ENCODE data around the gene RPS16. TPM values are rescaled to one million over a fixed set of nuclear protein-coding genes. Genes with fewer than 3 reads are reported as not detected.

RPS16 gene
- total RNA-seq, 1 donor from 2014 or later = 1,962 TPM

DNA sequence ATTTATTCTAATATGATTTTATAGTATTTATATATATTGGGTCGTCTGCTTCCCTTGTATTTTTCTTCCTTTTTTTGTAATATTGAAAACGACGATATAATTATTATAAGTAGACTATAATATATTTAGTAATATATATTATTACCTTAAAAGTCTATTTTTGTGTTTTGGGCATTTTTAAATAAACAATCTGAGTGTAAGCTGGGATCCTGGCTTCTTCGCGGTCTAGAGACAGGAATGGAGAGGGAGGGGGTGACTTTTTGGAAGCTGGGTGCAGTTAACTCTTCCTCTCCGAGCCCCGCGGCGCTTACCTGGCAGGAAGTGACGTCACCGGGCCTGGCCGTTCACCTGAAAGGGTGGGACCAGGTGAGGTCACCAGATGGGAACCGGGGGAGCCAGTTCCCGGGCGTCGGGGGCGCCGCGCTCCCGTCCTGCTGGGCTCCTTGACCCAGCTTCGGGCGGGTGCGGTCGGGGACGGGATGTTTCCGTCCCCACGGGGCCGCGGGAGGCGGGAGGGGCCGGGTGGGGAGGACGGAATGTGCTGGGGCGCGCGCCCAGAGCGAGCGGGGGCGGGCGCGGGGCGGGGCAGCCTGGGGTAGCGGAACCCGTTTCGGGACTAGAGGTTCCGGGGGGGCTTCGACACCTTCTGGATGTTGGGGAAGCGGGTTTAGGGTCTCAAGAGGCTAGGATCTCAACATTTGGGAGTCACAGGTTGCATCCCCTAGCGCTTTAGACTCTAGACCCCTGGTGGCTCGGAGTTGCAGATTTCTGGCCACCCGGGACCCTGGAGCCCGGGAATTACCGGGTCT, 26.3 kb downstream of the RPS16 start:
- intact Hi-C loops (cut with micrococcal nuclease) = no loop called here

DNA sequence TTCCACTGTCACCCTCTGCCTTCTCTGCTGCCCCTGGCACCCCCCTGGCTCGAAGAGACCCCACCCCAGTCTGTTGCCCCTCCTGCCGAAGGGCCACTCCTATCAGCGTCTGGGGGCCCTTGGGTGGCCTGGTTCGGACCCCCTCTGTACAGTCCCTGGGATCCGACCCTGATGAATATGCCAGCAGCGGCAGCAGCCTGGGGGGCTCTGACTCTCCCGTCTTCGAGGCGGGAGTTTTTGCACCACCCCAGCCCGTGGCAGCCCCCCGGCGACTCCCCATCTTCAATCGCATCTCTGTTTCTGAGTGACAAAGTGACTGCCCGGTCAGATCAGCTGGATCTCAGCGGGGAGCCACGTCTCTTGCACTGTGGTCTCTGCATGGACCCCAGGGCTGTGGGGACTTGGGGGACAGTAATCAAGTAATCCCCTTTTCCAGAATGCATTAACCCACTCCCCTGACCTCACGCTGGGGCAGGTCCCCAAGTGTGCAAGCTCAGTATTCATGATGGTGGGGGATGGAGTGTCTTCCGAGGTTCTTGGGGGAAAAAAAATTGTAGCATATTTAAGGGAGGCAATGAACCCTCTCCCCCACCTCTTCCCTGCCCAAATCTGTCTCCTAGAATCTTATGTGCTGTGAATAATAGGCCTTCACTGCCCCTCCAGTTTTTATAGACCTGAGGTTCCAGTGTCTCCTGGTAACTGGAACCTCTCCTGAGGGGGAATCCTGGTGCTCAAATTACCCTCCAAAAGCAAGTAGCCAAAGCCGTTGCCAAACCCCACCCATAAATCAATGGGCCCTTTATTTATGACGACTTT, 27.1 kb downstream of the RPS16 start:
- intact Hi-C loops (cut with micrococcal nuclease) = no loop called here

DNA sequence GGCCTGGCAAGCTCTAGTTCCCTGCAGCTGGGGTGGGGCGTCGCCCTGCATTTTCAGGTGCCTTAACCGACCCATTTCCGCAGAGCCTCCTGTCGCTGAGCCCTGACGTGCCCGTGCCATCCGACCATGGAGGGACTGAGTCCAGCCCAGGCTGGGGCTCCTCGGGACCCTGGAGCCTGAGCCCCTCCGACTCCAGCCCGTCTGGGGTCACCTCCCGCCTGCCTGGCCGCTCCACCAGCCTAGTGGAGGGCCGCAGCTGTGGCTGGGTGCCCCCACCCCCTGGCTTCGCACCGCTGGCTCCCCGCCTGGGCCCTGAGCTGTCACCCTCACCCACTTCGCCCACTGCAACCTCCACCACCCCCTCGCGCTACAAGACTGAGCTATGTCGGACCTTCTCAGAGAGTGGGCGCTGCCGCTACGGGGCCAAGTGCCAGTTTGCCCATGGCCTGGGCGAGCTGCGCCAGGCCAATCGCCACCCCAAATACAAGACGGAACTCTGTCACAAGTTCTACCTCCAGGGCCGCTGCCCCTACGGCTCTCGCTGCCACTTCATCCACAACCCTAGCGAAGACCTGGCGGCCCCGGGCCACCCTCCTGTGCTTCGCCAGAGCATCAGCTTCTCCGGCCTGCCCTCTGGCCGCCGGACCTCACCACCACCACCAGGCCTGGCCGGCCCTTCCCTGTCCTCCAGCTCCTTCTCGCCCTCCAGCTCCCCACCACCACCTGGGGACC, 27.9 kb downstream of the RPS16 start:
- intact Hi-C loops (cut with micrococcal nuclease) = loop anchor here (1.0 kb wide), 1 partner anchor 67 kb away; no protein-coding TSS in a partner anchor

DNA sequence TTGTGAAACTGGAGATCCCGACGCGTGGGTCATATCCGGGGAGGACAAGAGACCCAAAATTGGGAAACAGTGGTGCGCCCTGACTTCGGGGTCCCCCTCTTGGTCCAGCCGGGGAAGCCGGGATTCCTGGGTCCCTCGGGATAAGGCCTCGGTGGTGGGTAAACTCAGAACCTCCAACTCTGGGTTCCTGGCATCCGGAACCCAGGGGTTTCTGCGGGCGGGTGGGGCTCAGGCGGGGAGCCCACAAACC, 28.4 kb downstream of the RPS16 start:
- intact Hi-C loops (cut with micrococcal nuclease) = loop anchor here (1.0 kb wide), 1 partner anchor 66 kb away; no protein-coding TSS in a partner anchor

DNA sequence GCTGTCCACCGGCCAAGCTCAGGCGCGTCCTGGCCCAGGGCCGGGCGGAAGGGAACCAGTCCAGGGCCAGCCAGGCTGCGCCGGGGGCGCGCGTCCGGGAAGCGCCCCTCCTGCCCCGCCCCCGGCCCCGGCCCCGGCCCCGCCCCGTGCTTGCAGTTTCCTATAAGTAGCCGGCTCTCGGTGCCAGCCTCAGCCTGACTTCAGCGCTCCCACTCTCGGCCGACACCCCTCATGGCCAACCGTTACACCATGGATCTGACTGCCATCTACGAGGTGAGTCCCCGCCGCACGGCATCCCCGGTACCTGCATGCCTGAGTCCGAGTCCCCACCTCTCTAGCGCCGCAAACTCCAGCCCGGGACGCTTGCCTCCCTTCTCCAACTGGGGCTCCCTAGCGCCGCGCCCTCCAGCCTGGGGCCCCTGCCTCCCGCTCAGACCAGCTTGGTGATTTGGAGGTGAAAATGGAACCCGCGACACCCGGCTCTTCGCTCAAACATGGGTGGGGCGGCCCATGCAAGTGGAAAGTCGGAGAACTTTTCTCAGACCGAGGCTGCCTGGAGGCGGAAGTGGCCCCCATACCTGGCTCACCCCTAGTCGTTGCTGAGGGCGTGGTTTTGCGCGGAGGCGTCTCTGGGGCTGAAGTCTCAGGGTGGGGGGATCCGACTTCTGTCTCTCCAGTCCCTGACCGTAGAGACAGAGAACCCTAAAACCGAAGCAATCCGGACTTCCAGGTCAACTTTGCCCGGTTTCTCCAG, 28.9 kb downstream of the RPS16 start, which contains the start of gene ZFP36:
Gene ZFP36 (plus strand): TSS at position 192 of the 754 bp plus-strand sequence. CDS start 58 bp downstream, at position 250.
- intact Hi-C loops (cut with micrococcal nuclease) = loop anchor here (1.0 kb wide), 1 partner anchor 66 kb away; no protein-coding TSS in a partner anchor

DNA sequence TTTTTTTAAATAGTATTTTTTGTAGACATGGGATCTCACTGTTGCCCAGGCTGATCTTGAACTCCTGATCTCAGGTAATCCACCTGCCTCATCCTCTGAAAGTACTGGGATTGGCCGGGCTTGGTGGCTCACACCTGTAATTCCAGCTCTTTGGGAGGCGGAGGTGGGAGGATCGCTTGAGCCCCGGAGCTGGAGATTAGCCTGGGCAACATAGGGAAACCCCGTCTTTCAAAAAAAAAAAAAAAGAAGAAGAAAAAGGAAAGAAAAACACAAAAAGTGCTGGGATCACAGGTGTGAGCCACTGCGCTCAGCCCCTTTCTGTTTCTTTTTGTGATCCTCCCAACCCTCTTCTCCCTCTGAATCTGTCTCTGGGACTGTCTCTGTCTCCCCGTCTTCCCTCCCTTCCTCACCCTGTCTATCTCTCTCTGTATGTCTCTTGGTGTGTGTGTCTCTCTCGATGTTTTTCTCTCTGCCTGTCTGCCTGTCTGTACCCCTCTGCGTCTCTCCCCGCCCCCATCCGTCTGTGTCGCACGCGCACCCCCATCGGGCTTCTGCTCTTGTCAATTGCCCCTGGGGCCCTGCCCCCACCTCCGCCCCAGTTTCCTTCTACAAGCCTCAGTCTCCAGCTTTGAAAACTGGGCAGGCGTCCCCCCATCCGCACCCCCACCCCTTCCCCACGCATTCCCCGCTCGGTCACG, 29.6 kb downstream of the RPS16 start:
- intact Hi-C loops (cut with micrococcal nuclease) = no loop called here

DNA sequence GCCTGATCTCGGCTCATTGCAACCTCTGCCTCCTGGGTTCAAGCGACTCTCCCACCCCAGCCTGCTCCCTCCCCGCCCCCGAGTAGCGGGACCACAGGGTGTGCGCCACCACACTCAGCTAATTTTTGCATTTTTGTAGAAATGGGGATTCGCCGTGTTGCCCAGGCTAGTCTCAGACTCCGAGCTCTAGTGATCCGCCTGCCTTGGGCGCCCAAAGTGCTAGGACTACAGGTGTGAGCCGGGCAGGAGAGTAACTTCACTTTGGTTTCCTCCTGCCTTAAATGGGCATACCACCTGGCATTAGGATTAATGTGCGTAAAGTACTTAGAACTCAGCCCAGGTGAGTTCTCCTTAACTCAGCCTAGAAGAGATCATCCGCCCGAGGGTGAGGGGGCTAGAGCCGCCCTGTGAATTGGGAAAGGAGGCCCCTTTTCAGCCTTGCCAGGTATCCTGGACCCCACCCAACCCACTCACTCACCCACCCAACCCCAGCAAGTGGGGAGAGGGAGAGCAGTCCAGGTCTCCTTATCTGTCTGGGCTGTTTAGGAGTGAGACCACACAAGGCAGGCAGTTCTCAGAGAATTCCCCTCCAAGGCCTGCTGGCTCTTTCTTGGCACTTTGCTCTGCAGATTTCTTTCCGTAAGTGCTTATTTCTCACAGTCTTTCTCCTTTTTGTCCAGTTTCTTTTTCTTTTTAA, 30.3 kb downstream of the RPS16 start:
- intact Hi-C loops (cut with micrococcal nuclease) = no loop called here

DNA sequence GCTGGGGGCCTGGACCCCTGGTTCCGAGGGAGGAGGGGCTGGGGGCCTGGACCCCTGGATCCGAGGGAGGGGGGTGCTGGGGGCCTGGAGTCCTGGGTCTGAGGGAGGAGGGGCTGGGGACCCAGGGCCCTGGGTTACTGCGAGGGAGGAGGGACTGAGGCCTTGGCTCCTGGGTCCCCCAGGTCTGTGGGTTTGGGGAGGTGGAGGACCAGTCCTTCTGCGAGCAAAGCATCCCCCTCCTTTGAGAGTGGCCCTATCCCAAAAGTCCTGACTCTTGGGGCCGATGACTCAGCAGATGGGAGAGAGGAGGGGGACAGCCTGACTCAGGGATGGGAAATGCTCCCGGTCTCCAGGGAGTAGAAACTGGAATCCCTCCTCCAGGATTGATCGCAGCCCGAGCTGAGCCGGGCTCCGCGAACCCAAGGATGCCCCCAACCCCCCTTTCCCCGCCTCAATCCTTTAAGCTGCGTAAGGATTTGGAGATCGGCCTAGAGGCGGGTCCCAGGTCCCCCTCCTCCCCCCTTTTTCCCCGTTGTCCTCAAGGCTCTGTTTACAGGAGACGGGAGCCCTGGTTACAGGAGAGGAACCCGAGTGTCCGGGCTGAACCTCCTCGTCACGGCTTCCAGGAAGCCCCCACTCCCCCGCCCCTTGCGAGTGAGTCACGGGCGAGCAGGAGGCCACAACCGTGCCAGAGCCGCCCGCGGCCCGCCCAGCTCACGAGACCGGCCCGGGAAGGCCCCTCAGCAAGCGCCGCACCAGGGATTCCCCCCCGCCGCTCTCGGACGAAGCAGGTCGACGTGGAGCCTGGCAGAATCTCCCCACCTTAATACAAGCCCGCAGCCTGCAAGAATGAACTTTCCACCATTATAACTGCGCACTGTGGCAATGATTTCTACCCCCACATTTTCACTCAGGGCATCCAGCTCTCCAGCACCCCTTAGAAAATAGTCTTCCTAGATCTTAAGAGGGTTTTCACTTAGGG, 32.1 kb downstream of the RPS16 start:
- intact Hi-C loops (cut with micrococcal nuclease) = no loop called here

DNA sequence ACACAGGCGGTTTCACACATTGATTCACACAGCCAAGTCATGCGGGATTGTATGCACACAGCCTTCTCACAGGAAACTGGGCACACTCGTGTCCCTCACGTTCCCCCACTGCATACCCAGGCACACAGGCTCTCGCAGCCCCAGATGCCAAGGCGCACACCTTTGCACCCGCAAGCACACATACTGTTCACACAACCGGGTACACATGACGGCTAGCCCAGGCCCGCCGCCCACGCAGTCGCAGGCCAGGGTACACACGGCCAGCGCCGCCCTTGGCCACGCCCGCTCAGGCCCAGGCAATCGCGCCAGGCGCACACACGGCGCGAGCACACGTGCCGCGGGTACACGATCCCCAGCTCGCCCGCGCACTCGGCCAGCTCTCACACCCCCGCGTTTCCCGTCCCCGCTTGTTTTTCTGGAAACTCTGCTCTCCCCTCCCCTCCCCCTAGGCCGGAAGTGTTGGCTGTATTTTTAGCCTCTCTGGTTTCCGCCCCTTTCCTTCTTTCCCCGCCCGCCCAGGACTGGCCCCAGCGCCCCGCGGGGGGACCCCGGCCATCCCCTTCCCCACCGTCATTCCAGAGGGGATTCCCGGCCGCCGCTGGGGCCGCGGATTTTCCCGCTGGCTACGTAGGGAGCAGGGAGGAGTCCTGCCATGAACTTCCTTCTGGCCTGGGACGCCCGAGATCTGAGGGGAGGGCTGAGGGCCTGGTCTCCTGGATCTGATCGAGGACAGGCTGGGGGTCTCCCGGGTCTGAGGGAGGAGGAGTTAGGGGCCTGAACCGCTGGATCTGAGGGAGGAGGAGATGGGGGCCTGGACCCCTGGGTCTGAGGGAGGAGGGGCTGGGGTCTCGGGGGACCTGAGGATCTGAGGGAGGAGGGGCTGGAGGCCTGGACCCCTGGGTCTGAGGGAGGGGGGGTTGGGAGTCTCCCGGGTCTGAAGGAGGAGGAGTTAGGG, 33.1 kb downstream of the RPS16 start:
- intact Hi-C loops (cut with micrococcal nuclease) = loop anchor here (1.0 kb wide), 1 partner anchor 11 kb away; the partner anchor contains the start of genes MED29 and PAF1

DNA sequence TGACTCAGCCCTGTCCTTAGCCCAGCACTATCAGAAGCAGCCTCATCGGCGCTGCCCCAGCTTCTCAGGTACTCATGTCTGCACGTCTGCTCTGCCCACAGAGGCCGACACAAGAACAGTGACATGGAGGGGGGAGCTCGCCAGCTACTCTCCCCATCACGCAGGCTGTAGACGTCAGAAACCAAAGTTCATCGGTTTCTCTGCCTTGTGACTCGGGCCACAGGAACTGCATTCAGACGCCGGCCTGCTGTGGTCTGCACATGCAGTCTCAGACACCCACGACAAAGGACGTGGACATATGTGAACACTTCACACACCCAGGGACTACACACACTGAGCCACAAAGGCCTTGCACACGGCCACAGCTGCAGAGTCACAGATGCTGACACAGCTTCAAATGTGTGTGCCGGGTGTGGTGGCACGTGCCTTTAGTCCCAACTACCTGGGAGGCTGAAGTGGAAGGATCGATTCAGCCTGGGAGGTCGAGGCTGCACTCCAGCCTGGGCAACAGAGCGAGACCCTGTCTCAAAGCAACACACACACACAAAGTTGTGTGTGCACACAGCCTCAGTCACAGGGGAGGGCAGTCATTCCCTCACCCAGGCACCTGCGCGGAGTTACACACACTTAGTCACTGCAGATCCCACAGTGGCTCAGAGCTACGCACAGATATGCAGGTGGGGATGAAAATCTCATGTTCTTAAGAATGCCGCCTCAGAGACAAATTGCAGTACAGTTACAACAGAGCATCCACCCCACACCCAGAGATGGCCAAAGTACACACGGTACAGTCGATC, 34.0 kb downstream of the RPS16 start:
- intact Hi-C loops (cut with micrococcal nuclease) = loop anchor here (1.0 kb wide), 1 partner anchor 10 kb away; the partner anchor contains the start of genes MED29 and PAF1

DNA sequence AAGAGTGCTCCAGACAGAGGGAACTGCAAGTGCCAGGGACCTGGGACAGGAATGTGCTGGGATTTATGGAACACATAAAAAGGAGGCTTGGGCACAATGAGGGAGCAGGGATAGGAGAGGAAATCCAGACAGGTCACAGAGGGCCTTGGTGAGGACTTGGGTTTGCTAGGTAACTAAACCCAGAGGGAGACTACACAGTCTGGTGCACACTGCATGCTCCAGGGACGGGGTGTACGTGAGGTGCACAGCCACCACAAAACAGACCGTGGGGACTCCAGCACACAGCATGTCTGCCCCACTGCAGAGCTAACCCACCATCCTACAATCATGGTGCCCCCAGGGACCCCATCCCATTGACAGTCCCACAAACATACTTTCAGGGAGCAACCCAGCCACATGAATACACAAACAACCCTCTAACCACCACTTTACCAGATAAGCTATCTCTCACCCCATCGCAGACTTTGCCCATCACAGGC, 34.6 kb downstream of the RPS16 start:
- intact Hi-C loops (cut with micrococcal nuclease) = no loop called here

DNA sequence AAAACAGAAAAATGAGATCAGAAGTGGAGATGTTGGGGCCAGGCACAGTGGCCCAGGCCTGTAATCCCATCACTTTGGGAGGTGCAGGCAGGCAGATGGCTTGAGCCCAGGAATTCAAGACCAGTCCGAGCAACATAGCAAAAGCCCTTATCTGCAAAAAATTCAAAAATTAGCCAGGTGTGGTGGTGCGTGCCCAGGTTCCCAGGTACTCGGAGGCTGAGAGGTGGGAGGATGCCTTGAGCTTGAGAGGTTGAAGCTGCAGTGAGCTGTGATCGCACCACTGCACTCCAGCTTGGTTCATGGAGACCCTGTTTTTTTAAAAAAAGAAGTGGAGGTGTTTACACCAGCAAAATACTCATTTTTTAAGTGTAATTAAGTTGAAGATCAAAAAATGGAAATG, 35.7 kb downstream of the RPS16 start:
- intact Hi-C loops (cut with micrococcal nuclease) = no loop called here

DNA sequence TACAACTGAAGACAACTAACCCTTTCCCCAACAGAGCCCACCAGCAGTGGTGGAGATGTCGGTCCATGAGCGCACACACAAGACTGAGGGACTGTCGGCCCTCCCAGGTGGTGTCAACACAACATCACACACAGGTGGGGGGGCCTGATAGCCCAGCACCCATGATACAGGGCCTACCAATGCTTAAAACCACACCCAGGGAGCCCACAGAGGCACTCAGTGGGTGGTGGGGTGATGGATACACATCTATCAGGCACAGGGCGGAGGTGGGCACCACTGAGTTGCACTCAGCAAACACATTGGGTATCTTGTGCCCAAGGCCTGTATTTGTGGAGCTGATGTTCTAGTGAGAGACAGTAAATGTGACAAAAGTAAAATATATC, 36.1 kb downstream of the RPS16 start:
- intact Hi-C loops (cut with micrococcal nuclease) = no loop called here

DNA sequence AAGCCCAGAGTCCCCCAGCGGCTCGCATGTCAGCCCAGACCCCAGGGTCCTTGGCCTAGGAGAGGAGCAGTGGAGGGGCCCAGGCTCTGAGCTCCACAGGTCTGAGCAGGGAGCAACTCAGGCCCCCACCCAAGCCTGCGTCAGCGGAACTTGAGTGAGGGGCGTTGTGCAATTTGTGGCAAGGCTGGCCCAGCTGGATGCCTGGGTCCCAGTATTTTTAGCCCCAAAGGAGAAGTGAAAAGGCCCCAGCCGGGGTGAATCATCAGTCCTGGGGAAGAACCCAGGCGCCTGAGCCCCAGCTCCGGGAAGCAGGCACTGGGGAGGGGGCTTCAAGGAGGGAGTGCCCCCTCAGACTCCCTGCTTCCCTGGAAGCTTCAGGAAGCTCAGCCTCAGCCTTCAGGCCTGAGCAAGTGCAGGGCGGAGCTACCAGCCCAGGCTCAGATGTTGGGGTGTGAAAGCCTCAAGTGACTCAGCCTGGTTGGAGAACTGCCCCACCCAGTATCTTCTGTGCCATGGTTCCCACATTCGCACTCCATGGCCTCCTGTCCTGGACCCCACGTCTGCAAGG, 37.4 kb downstream of the RPS16 start:
- intact Hi-C loops (cut with micrococcal nuclease) = no loop called here

DNA sequence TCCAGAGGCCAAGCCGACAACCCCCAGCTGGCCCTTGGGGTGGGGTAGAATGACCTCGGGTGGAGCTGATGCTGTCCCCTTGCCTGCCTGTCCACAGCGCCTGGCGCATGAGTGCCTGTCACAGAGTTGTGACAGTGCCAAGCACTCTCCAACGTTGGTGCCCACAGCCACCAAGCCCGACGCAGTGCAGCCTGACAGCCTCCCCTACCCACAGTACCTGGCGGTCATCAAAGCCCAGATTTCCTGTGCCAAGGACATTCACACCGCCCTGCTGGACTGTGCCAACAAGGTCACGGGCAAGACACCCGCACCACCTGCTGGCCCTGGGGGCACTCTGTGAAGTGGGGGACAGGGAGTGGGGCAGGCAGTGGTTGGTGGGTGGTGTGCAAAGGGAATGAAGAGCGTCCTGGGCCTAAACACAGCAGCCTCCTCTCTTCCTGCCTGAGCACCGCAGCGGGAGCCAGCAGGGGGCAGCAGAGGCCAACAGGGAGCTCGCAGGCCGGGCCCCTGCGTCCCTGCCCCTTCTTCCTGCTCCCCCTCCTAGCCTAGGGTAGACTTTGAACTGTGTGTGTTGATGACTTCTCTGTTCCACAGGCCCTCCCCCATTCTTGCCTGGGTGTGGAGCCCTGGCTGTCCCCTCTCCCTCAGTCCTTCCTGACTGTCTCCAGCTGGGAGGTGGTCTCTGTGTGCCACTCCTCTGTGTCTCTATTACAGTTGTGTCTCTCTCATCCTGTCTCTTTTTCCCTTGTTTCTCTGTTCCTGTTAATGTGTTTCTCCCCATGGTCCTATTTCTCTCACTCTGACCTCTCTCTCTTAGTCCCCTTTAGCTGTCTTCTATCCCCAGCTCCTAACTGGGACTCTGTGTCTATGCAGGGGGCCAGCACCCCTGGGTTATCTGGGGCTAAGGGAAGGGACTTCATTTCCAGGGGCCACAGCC, 38.1 kb downstream of the RPS16 start:
- intact Hi-C loops (cut with micrococcal nuclease) = loop anchor here (1.0 kb wide), 3 partner anchors 14 to 185 kb away; no protein-coding TSS in a partner anchor
